GM12878 (cell line): Measurements from ENCODE around the gene PRDX3. TPM values are rescaled to one million over a fixed set of nuclear protein-coding genes. Genes with fewer than 3 reads are reported as not detected.

Source experiments
- ETV6 ChIP-seq, 2 experiments: fragments of 450-650 bp in 1 of 2; IDR thresholded peaks in 1 of 2; conservative IDR thresholded peaks in 1 of 2; 2 replicates each; pipeline ENCODE4 v1.6.1; 2014; ENCODE audit warnings: antibody characterized with exemption in 1 of 2, borderline replicate concordance in 1 of 2, low read depth in 1 of 2, mild to moderate bottlenecking in 1 of 2, moderate library complexity in 1 of 2
- HSF1 ChIP-seq: fragments of 150-350 bp; IDR thresholded peaks from 2 replicates; pipeline ENCODE4 v1.6.1; 2014; ENCODE audit warnings: mild to moderate bottlenecking, low read depth, low read length
- IRF4 ChIP-seq: IDR thresholded peaks from 2 replicates; pipeline ENCODE4 v1.6.1; 2011; ENCODE audit warnings: low read depth, low read length
- MTA3 ChIP-seq: IDR thresholded peaks from 2 replicates; pipeline ENCODE4 v1.6.1; 2012; ENCODE audit warnings: low read length, inconsistent platforms, borderline replicate concordance
- NFYB ChIP-seq: IDR thresholded peaks from 2 replicates; pipeline ENCODE4 v1.6.1; 2011; ENCODE audit warnings: low read depth, mild to moderate bottlenecking, low read length, improper control_type of control experiment, moderate library complexity; ENCODE audit not compliant: insufficient read depth
- STAT1 ChIP-seq: fragments of 450-650 bp; conservative IDR thresholded peaks from 2 replicates; pipeline ENCODE4 v1.6.1; 2014; ENCODE audit warnings: antibody characterized with exemption, mild to moderate bottlenecking
- USF2 ChIP-seq: IDR thresholded peaks from 2 replicates; pipeline ENCODE4 v1.6.1; 2011; ENCODE audit warnings: low read depth, low read length, improper control_type of control experiment, borderline replicate concordance
- ZNF207 ChIP-seq: fragments of 450-650 bp; IDR thresholded peaks from 2 replicates; pipeline ENCODE4 v1.6.1; 2014; ENCODE audit warnings: antibody characterized with exemption, mild to moderate bottlenecking, borderline replicate concordance
- ZNF687 ChIP-seq: fragments of 450-650 bp; IDR thresholded peaks from 2 replicates; pipeline ENCODE4 v1.6.1; 2017; ENCODE audit warnings: mild to moderate bottlenecking, moderate library complexity
- polyA plus RNA-seq, 11 experiments: library from polyadenylated mRNA; depleted of rRNA in 4 of 11; unstranded in 6 of 11; stranded (reverse) in 5 of 11; fragments of >200 nt; fragmentation: Nextera tagmentation in 4 of 11; fragmentation: Illumina TruSeq in 1 of 11; extraction: Ambion mirVana in 4 of 11; extraction: Trizol in 1 of 11; gene quantifications; 1 replicate in 1 of 11; 2 replicates in 10 of 11; pipeline versions ENCODE4 v1.2.1 to v1.2.3, GENCODE V29; 2011 to 2016; ENCODE audit warnings: inconsistent platforms in 2 of 11, missing spikeins in 2 of 11, low read depth in 1 of 11
- total RNA-seq, 4 experiments: library from RNA; depleted of rRNA in 3 of 4; stranded (reverse); fragments of >200 nt in 3 of 4; fragmentation: Illumina TruSeq in 1 of 4; extraction: Trizol in 1 of 4; gene quantifications; 2 replicates each; pipeline versions ENCODE4 v1.2.1 to v1.2.3, GENCODE V29; 2013 to 2021
- TF ChIP-seq, protein P1 (sequence below): IDR thresholded peaks from 2 replicates; pipeline ENCODE4 v1.6.1; 2012; ENCODE audit warnings: mild to moderate bottlenecking, low read depth, low read length
- TF ChIP-seq, protein P2 (sequence below): fragments of 450-650 bp; IDR thresholded peaks from 2 replicates; pipeline ENCODE4 v1.6.1; 2016; ENCODE audit warnings: mild to moderate bottlenecking
- TF ChIP-seq, protein P3 (sequence below): IDR thresholded peaks from 2 replicates; pipeline ENCODE4 v1.6.1; 2012; ENCODE audit warnings: low read depth, low read length, improper control_type of control experiment
- TF ChIP-seq, protein P4 (sequence below): IDR thresholded peaks from 2 replicates; pipeline ENCODE4 v1.6.1; 2012; ENCODE audit warnings: low read depth, low read length, improper control_type of control experiment

PRDX3 gene
- total and polyA plus RNA-seq, 10 of the 15 experiments (the other 5 are each of a cell fraction or from before 2014, with no cell fraction given): 195 to 1,431 (median 398) TPM

- TF ChIP-seq, protein P1, sequence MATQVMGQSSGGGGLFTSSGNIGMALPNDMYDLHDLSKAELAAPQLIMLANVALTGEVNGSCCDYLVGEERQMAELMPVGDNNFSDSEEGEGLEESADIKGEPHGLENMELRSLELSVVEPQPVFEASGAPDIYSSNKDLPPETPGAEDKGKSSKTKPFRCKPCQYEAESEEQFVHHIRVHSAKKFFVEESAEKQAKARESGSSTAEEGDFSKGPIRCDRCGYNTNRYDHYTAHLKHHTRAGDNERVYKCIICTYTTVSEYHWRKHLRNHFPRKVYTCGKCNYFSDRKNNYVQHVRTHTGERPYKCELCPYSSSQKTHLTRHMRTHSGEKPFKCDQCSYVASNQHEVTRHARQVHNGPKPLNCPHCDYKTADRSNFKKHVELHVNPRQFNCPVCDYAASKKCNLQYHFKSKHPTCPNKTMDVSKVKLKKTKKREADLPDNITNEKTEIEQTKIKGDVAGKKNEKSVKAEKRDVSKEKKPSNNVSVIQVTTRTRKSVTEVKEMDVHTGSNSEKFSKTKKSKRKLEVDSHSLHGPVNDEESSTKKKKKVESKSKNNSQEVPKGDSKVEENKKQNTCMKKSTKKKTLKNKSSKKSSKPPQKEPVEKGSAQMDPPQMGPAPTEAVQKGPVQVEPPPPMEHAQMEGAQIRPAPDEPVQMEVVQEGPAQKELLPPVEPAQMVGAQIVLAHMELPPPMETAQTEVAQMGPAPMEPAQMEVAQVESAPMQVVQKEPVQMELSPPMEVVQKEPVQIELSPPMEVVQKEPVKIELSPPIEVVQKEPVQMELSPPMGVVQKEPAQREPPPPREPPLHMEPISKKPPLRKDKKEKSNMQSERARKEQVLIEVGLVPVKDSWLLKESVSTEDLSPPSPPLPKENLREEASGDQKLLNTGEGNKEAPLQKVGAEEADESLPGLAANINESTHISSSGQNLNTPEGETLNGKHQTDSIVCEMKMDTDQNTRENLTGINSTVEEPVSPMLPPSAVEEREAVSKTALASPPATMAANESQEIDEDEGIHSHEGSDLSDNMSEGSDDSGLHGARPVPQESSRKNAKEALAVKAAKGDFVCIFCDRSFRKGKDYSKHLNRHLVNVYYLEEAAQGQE: no peak
- TF ChIP-seq HSF1 (no peak), USF2 (peak; percentile 32), MTA3 (no peak), IRF4 (0 out of 2 replicates have a peak, but pooled peaks have one; percentile 12), ETV6 (conservative IDR thresholded peaks at IDR 0.05 in 1 of 2, IDR thresholded peaks at IDR 0.05 in 1 of 2; ENCODE audit: borderline replicate concordance in 1 of 2, low read depth in 1 of 2) (no peak), ZNF207 (no peak), NFYB (no peak), ZNF687 (peak; percentile 79), STAT1 (0 out of 2 replicates have a peak, but pooled peaks have one; percentile 57)
- TF ChIP-seq, protein P2, sequence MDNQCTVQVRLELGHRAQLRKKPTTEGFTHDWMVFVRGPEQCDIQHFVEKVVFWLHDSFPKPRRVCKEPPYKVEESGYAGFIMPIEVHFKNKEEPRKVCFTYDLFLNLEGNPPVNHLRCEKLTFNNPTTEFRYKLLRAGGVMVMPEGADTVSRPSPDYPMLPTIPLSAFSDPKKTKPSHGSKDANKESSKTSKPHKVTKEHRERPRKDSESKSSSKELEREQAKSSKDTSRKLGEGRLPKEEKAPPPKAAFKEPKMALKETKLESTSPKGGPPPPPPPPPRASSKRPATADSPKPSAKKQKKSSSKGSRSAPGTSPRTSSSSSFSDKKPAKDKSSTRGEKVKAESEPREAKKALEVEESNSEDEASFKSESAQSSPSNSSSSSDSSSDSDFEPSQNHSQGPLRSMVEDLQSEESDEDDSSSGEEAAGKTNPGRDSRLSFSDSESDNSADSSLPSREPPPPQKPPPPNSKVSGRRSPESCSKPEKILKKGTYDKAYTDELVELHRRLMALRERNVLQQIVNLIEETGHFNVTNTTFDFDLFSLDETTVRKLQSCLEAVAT: peak; percentile 55; the same call in 1 of the 2 replicates
- TF ChIP-seq, protein P3, sequence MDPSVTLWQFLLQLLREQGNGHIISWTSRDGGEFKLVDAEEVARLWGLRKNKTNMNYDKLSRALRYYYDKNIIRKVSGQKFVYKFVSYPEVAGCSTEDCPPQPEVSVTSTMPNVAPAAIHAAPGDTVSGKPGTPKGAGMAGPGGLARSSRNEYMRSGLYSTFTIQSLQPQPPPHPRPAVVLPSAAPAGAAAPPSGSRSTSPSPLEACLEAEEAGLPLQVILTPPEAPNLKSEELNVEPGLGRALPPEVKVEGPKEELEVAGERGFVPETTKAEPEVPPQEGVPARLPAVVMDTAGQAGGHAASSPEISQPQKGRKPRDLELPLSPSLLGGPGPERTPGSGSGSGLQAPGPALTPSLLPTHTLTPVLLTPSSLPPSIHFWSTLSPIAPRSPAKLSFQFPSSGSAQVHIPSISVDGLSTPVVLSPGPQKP: no peak
- TF ChIP-seq, protein P4, sequence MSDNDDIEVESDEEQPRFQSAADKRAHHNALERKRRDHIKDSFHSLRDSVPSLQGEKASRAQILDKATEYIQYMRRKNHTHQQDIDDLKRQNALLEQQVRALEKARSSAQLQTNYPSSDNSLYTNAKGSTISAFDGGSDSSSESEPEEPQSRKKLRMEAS: peak; percentile 84; the same call in 1 of the 2 replicates
These were observed 13.2 kb downstream of the PRDX3 start, which contains the start of gene SFXN4 (continued) for GRCh38 chr10:119165171-119166117.
